Osteocyte (in vitro differentiated cells): Measurements from ENCODE around the gene ST7. TPM values are rescaled to one million over a fixed set of nuclear protein-coding genes. Genes with fewer than 3 reads are reported as not detected.

Experiments
- DNase-seq: peaks from one replicate; pipeline ENCODE4 v3.0.0; 2021; ENCODE audit warnings: mixed read lengths; ENCODE audit not compliant: unreplicated experiment; ENCODE audit errors: extremely low spot score
- H3K27ac Mint-ChIP-seq: one replicate; pipeline ENCODE4 v1.8.0; 2021; ENCODE audit warnings: mild to moderate bottlenecking, mixed read lengths; ENCODE audit not compliant: unreplicated experiment
- H3K27me3 Mint-ChIP-seq: one replicate; pipeline ENCODE4 v1.8.0; 2021; ENCODE audit warnings: mixed read lengths; ENCODE audit not compliant: unreplicated experiment
- H3K36me3 Mint-ChIP-seq: one replicate; pipeline ENCODE4 v1.8.0; 2021; ENCODE audit warnings: mixed read lengths; ENCODE audit not compliant: unreplicated experiment
- H3K4me1 Mint-ChIP-seq: one replicate; pipeline ENCODE4 v1.8.0; 2021; ENCODE audit warnings: mixed read lengths; ENCODE audit not compliant: unreplicated experiment
- H3K4me3 Mint-ChIP-seq: one replicate; pipeline ENCODE4 v1.8.0; 2021; ENCODE audit warnings: mild to moderate bottlenecking, moderate library complexity, mixed read lengths; ENCODE audit not compliant: unreplicated experiment
- H3K9me3 Mint-ChIP-seq: one replicate; pipeline ENCODE4 v1.8.0; 2021; ENCODE audit warnings: mixed read lengths; ENCODE audit not compliant: unreplicated experiment
- CTCF ChIP-seq: fragments of 200-600 bp; sonication (generic); IDR thresholded peaks from 2 replicates; pipeline ENCODE4 v1.5.0; 2021; ENCODE audit warnings: antibody characterized with exemption, mild to moderate bottlenecking, moderate library complexity
- total RNA-seq: library from RNA; stranded (reverse); gene quantifications from 2 replicates; pipeline ENCODE4 v1.2.1, GENCODE V29; 2021

Gene ST7
- total RNA-seq, 1 donor from 2014 or later, result 68.5 TPM

- TF ChIP-seq CTCF, result no peak
- H3K27me3 Mint-ChIP-seq, result no peaks in the 10 kb centered on the region
- H3K4me3 Mint-ChIP-seq, result no peak overlapping the region
- no peak for DNase-seq
- H3K9me3 Mint-ChIP-seq, result no peaks in the 10 kb centered on the region
- no peak overlapping the region for H3K27ac Mint-ChIP-seq
- no peaks in the 10 kb centered on the region for H3K36me3 Mint-ChIP-seq
- no peaks in the 10 kb centered on the region for H3K4me1 Mint-ChIP-seq
Observed at GRCh38 chr7:116938678-116939077, 14.6 kb upstream of the ST7 start.

- Mint-ChIP-seq H3K27me3 (no peaks in the 10 kb centered on the region), H3K27ac (no peak overlapping the region), H3K4me1 (no peaks in the 10 kb centered on the region), H3K36me3 (no peaks in the 10 kb centered on the region), H3K9me3 (no peaks in the 10 kb centered on the region), H3K4me3 (no peak overlapping the region)
- no peak for DNase-seq
- TF ChIP-seq CTCF, result no peak
Observed at GRCh38 chr7:116940689-116941370, 12.5 kb upstream of the ST7 start.

- no peak for TF ChIP-seq CTCF
- DNase-seq, result no peak
- no peaks in the 10 kb centered on the region for H3K36me3 Mint-ChIP-seq
- no peak overlapping the region for H3K27ac Mint-ChIP-seq
- H3K4me1 Mint-ChIP-seq, result no peaks in the 10 kb centered on the region
- no peaks in the 10 kb centered on the region for H3K27me3 Mint-ChIP-seq
- H3K9me3 Mint-ChIP-seq, result no peaks in the 10 kb centered on the region
- H3K4me3 Mint-ChIP-seq, result no peak overlapping the region
Observed at GRCh38 chr7:116942504-116942903, 10.8 kb upstream of the ST7 start.

GRCh38 chr7:116948934-116949333 lies 4.4 kb upstream of the ST7 start:
- H3K27ac Mint-ChIP-seq, result no peak overlapping the region
- DNase-seq, result no peak
- H3K27me3 Mint-ChIP-seq, result no peaks in the 10 kb centered on the region
- H3K36me3 Mint-ChIP-seq, result no peaks in the 10 kb centered on the region
- TF ChIP-seq CTCF, result no peak
- H3K9me3 Mint-ChIP-seq, result no peaks in the 10 kb centered on the region
- H3K4me1 Mint-ChIP-seq, result peaks cover 12% of the 10 kb centered on the region
- no peak overlapping the region for H3K4me3 Mint-ChIP-seq

GRCh38 chr7:116949941-116950801 lies 3.1 kb upstream of the ST7 start:
- Mint-ChIP-seq H3K4me3 (no peak overlapping the region), H3K27ac (no peak overlapping the region), H3K27me3 (no peaks in the 10 kb centered on the region), H3K4me1 (peaks cover 22% of the 10 kb centered on the region), H3K36me3 (no peaks in the 10 kb centered on the region), H3K9me3 (no peaks in the 10 kb centered on the region)
- no peak for TF ChIP-seq CTCF
- no peak for DNase-seq
